Right atrium auricular region (tissue), 2 donors: Measurements from ENCODE around the gene TMEM223. TPM values are rescaled to one million over a fixed set of nuclear protein-coding genes. Genes with fewer than 3 reads are reported as not detected.
A peak's percentile ranks its signal among the peaks of the same experiment; 100 is the strongest.

Experiments used
- DNase-seq: peaks from one replicate; pipeline ENCODE4 v3.0.0-alpha.2; 2019; ENCODE audit warnings: low spot score
- H3K27ac ChIP-seq, 2 donors: fragments of 200-600 bp; sonication (generic); 1 replicate in 1 of 2; 2 replicates in 1 of 2; pipeline ENCODE4 v1.5.1; 2016 to 2019
- H3K27me3 ChIP-seq, 2 donors: fragments of 200-600 bp; sonication (generic); one replicate each; pipeline versions ENCODE4 v1.5.1 to v1.6.0; 2017 to 2019
- H3K36me3 ChIP-seq: fragments of 200-600 bp; sonication (generic); one replicate; pipeline ENCODE4 v1.5.1; 2016
- H3K4me1 ChIP-seq, 2 donors: fragments of 200-600 bp; sonication (generic); one replicate each; pipeline versions ENCODE4 v1.5.1 to v1.6.0; 2017 to 2019
- H3K4me3 ChIP-seq, 2 donors: fragments of 200-600 bp; sonication (generic); 1 replicate in 1 of 2; 2 replicates in 1 of 2; pipeline ENCODE4 v1.5.1; 2017 to 2019; ENCODE audit warnings: mild to moderate bottlenecking in 1 of 2, moderate library complexity in 1 of 2
- H3K9me3 ChIP-seq, 2 donors: fragments of 200-600 bp; sonication (generic); one replicate each; pipeline ENCODE4 v1.5.1; 2019
- CTCF ChIP-seq, 2 donors: fragments of 200-600 bp; sonication (generic); IDR thresholded peaks; one replicate each; pipeline ENCODE4 v1.5.1; 2019; ENCODE audit warnings: antibody characterized with exemption in 2 of 2
- total RNA-seq, 2 donors: library from RNA; depleted of rRNA; stranded (reverse); fragments of >200 nt; gene quantifications; one replicate each; pipeline ENCODE4 v1.1.0, GENCODE V29; 2016

TMEM223 gene
- total RNA-seq, 2 donors from 2014 or later = 27.7 TPM

- H3K27ac ChIP-seq = no peak overlapping the region
- H3K4me3 ChIP-seq = no peak overlapping the region
- DNase-seq = no peak
- H3K9me3 ChIP-seq = no peaks in the 10 kb centered on the region
- H3K4me1 ChIP-seq = peaks cover 0 to 4% of the 10 kb centered on the region in 2 donors
- TF ChIP-seq CTCF (IDR thresholded peaks at IDR 0.05) = no peak
- no peaks in the 10 kb centered on the region for H3K27me3 ChIP-seq
- H3K36me3 ChIP-seq = peaks cover 13% of the 10 kb centered on the region
Measured at GRCh38 chr11:62811659-62812058, 19.9 kb upstream of the TMEM223 start.

GRCh38 chr11:62810748-62811147, 18.9 kb upstream of the TMEM223 start:
- Histone ChIP-seq H3K27ac (no peak overlapping the region), H3K4me1 (peaks cover 0 to 13% of the 10 kb centered on the region in 2 donors), H3K36me3 (peaks cover 12% of the 10 kb centered on the region), H3K9me3 (no peaks in the 10 kb centered on the region), H3K27me3 (no peaks in the 10 kb centered on the region), H3K4me3 (no peak overlapping the region)
- no peak for DNase-seq
- no peak for TF ChIP-seq CTCF (IDR thresholded peaks at IDR 0.05)

GRCh38 chr11:62806611-62807121, 14.9 kb upstream of the TMEM223 start:
- peak overlapping the region; percentile 91 to 93 for H3K27ac ChIP-seq
- no peaks in the 10 kb centered on the region for H3K9me3 ChIP-seq
- TF ChIP-seq CTCF (IDR thresholded peaks at IDR 0.05) = no peak
- no peaks in the 10 kb centered on the region for H3K27me3 ChIP-seq
- H3K4me1 ChIP-seq = peaks cover 0 to 33% of the 10 kb centered on the region in 2 donors
- H3K36me3 ChIP-seq = peaks cover 17% of the 10 kb centered on the region
- peak; percentile 76 for DNase-seq
- H3K4me3 ChIP-seq = no peak overlapping the region

- no peak for TF ChIP-seq CTCF (IDR thresholded peaks at IDR 0.05)
- DNase-seq = no peak
Measured at GRCh38 chr11:62805961-62806441, 14.2 kb upstream of the TMEM223 start.

GRCh38 chr11:62805076-62805892, 13.5 kb upstream of the TMEM223 start, which contains the start of gene NXF1:
Gene NXF1, minus strand, starts transcription at chr11:62805440. Its CDS starts 84 bp downstream, at chr11:62805356.
- Histone ChIP-seq H3K9me3 (no peaks in the 10 kb centered on the region), H3K27ac (peak within 1 kb of the TSS; percentile 91 to 93), H3K36me3 (peaks cover 31% of the 10 kb centered on the region), H3K4me1 (peaks cover 0 to 33% of the 10 kb centered on the region in 2 donors), H3K4me3 (peak within 1 kb of the TSS; percentile 72 to 87), H3K27me3 (no peaks in the 10 kb centered on the region)
- peak; percentile 96 for DNase-seq
- TF ChIP-seq CTCF (IDR thresholded peaks at IDR 0.05) = peak in 1 of 2 donors; percentile 41

More at GRCh38 chr11:62805961-62806441, 14.2 kb upstream of the TMEM223 start:
- Histone ChIP-seq H3K27me3 (no peaks in the 10 kb centered on the region), H3K36me3 (peaks cover 24% of the 10 kb centered on the region), H3K9me3 (no peaks in the 10 kb centered on the region), H3K27ac (peak overlapping the region; percentile 91 to 93), H3K4me1 (peaks cover 0 to 33% of the 10 kb centered on the region in 2 donors), H3K4me3 (peak overlapping the region; percentile 72 to 87)
